Activated CD8-positive, alpha-beta T cell treated with anti-CD3 and anti-CD28 coated beads for 36 hours (primary cell): ENCODE measurements around the gene ARPC3. TPM values are rescaled to one million over a fixed set of nuclear protein-coding genes. Genes with fewer than 3 reads are reported as not detected.

Experiments used
- ATAC-seq: fragments of 200-7000 bp; cut with Tn5 transposase; one replicate; pipeline ENCODE4 v1.10.0; 2021; ENCODE audit warnings: mild to moderate bottlenecking, moderate library complexity
- CTCF ChIA-PET: fragments of 350-600 bp; sonication (Branson Sonifier 250); formaldehyde crosslinking; loops from one replicate; lab custom pipeline; 2021; ENCODE audit warnings: antibody characterized with exemption; lab: Charles Lee
- POLR2A ChIA-PET: fragments of 350-600 bp; sonication (Branson Sonifier 250); formaldehyde crosslinking; loops from one replicate; lab custom pipeline; 2021; ENCODE audit warnings: antibody characterized with exemption; lab: Charles Lee
- DNase-seq: peaks from one replicate; pipeline ENCODE4 v3.0.0-alpha.2; 2020
- H3K27ac Mint-ChIP-seq: one replicate; pipeline ENCODE4 v1.8.0; 2021; ENCODE audit warnings: mild to moderate bottlenecking, mixed read lengths
- H3K27me3 Mint-ChIP-seq: one replicate; pipeline ENCODE4 v1.8.0; 2021; ENCODE audit warnings: mixed read lengths
- H3K36me3 Mint-ChIP-seq: one replicate; pipeline ENCODE4 v1.8.0; 2021; ENCODE audit warnings: low read depth, mixed read lengths
- H3K4me1 Mint-ChIP-seq: one replicate; pipeline ENCODE4 v1.8.0; 2021; ENCODE audit warnings: low read depth, mixed read lengths
- H3K4me3 Mint-ChIP-seq: one replicate; pipeline ENCODE4 v1.8.0; 2021; ENCODE audit warnings: mild to moderate bottlenecking, moderate library complexity, mixed read lengths
- H3K9me3 Mint-ChIP-seq: one replicate; pipeline ENCODE4 v1.8.0; 2021; ENCODE audit warnings: mixed read lengths
- CTCF ChIP-seq: fragments of 200-600 bp; IDR thresholded peaks from one replicate; pipeline ENCODE4 v1.8.0; 2022; ENCODE audit warnings: antibody characterized with exemption, mild to moderate bottlenecking
- intact Hi-C: fragments of 100-400 bp; cut with micrococcal nuclease; formaldehyde crosslinking; loops from one replicate; pipeline ENCODE4 v1.10.0; 2022
- total RNA-seq, 2 experiments: library from RNA; stranded (reverse); gene quantifications; one replicate each; pipeline ENCODE4 v1.2.3, GENCODE V29; 2021

ARPC3 gene
- total RNA-seq, 2 experiments from 2014 or later = 229 to 240 TPM

- H3K4me3 Mint-ChIP-seq = peak within 1 kb of the TSS; percentile 100
- CTCF ChIA-PET = interaction anchor here (3.8 kb wide), 1 partner anchor 28 kb away, joined by 20 read pairs; no protein-coding TSS in a partner anchor
Observed at GRCh38 chr12:110403146-110403975, 46.8 kb downstream of the ARPC3 start, which contains the start of gene ANAPC7. TSS of gene ANAPC7 (minus strand) at chr12:110403708. CDS start at chr12:110403627, 81 bp downstream.

More at GRCh38 chr12:110403146-110403975, 46.8 kb downstream of the ARPC3 start, which contains the start of gene ANAPC7:
- peak; percentile 92 for DNase-seq
- Mint-ChIP-seq H3K9me3 (no peaks in the 10 kb centered on the region), H3K4me1 (peaks cover 24% of the 10 kb centered on the region), H3K27me3 (no peaks in the 10 kb centered on the region), H3K36me3 (peaks cover 25% of the 10 kb centered on the region), H3K27ac (peak within 1 kb of the TSS; percentile 100)
- POLR2A ChIA-PET = interaction anchor here (0.8 to 1.9 kb wide), 4 partner anchors 28 to 176 kb away, joined by 3 to 6 read pairs (median 3); partner anchors contain the start of gene ATP2A2
- peak; percentile 97 for ATAC-seq
- no peak for TF ChIP-seq CTCF
- intact Hi-C loops = no loop called here

Other genes starting within 250 kb of the ARPC3 start
- gene ATP2A2, start 169.1 kb downstream of the ARPC3 start, total RNA-seq = 100 to 1,000 TPM; 107 to 111 TPM
- 10 to 100 TPM; 44.9 to 52.9 TPM for gene ANAPC7, start 46.6 kb downstream of the ARPC3 start, total RNA-seq
- gene GPN3, start 17.9 kb upstream of the ARPC3 start, total RNA-seq = 10 to 100 TPM; 69.1 TPM
- 10 to 100 TPM; 77.1 to 77.3 TPM for gene FAM216A, start 18.5 kb upstream of the ARPC3 start, total RNA-seq
- 10 to 100 TPM; 71.7 to 76.4 TPM for gene VPS29, start 51.8 kb upstream of the ARPC3 start, total RNA-seq
- 1 to 10 TPM; 1.7 to 1.9 TPM for gene RAD9B, start 52.0 kb upstream of the ARPC3 start, total RNA-seq
- gene PPTC7, start 133.0 kb upstream of the ARPC3 start, total RNA-seq = 10 to 100 TPM; 43.1 to 44.5 TPM
- gene TCTN1, start 163.8 kb upstream of the ARPC3 start, total RNA-seq = 1 to 10 TPM; 7.9 to 8.6 TPM
- gene HVCN1, start 238.8 kb upstream of the ARPC3 start, total RNA-seq = 10 to 100 TPM; 23.0 to 24.2 TPM